Measurements from ENCODE around the gene ZFYVE27.
"Not testable (repeated sequence)": the region's sequence is repeated elsewhere in the genome, so short reads cannot be mapped to it uniquely, and the experiment has no call there.

Gene ZFYVE27

DNA sequence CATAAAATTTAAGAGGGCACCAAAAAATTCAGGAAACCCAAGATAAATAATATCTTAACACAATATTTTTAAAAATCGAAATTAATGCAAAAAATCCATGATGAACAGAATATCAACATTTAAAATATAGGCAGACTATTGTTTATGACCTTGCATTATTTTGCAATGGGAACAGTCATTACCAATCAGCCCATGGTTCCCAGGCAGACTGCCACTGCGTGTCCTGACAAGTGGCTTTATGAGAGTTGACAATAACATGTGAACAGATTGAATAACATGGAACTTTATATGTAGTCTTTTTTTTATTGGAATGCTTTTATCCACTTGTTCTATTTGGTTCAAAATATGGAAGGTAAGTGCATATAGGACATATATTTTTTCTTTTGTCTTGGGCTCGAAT is 46.8 kb upstream of the ZFYVE27 start:
- Histone ChIP-seq H3K9me3 (ENCODE audit: control insufficient read depth, insufficient read depth, low read depth, low read length) (no peaks in the 10 kb centered on the region), H3K4me3 (ENCODE audit: low read depth, low read length) (no peak overlapping the region), H3K27ac (ENCODE audit: extremely low read depth, low read depth, low read length) (no peak overlapping the region), H3K36me3 (ENCODE audit: control insufficient read depth in 2 of 2, insufficient read depth in 1 of 2, low read length in 2 of 2) (no peaks in the 10 kb centered on the region), H3K4me1 (ENCODE audit: control insufficient read depth, insufficient read depth, low read length) (0 out of 2 replicates have a peak, but pooled peaks cover 6% of the 10 kb centered on the region)
- POLR2A ChIA-PET: interaction anchor here (1.1 kb wide), 1 partner anchor 11 kb away, joined by 3 read pairs; no protein-coding TSS in a partner anchor
- TF ChIP-seq ZBTB8A (tag by site-specific recombination; IDR thresholded peaks at IDR 0.05) (0 out of 2 replicates have a peak, but pooled peaks have one; percentile 19), TSHZ1 (tag by site-specific recombination; IDR thresholded peaks at IDR 0.05; ENCODE audit: borderline replicate concordance) (no peak)
- CTCF ChIA-PET: interaction anchor here (0.7 to 5.6 kb wide), 6 partner anchors 11 to 42 kb away, joined by 3 to 30 read pairs (median 16); no protein-coding TSS in a partner anchor

GRCh38 chr10:97698072-97698655 is 38.8 kb upstream of the ZFYVE27 start:
- POLR2A ChIA-PET: interaction anchor here (0.7 to 1.4 kb wide), 2 partner anchors 15 to 38 kb away, joined by 3 to 6 read pairs; partner anchors contain the start of genes MARVELD1 and ZFYVE27
- not testable (repeated sequence) for H3K36me3 ChIP-seq (ENCODE audit: control insufficient read depth in 2 of 2, insufficient read depth in 1 of 2, low read length in 2 of 2); H3K27ac ChIP-seq (ENCODE audit: extremely low read depth, low read depth, low read length); H3K4me3 ChIP-seq (ENCODE audit: low read depth, low read length); H3K4me1 ChIP-seq (ENCODE audit: control insufficient read depth, insufficient read depth, low read length); H3K9me3 ChIP-seq (ENCODE audit: control insufficient read depth, insufficient read depth, low read depth, low read length)
- CTCF ChIA-PET: interaction anchor here (0.9 to 2.3 kb wide), 5 partner anchors 11 to 343 kb away, joined by 4 to 21 read pairs (median 8); no protein-coding TSS in a partner anchor
- TF ChIP-seq ZNF600 (tag by site-specific recombination; IDR thresholded peaks at IDR 0.05): 0 out of 2 replicates have a peak, but pooled peaks have one; percentile 42
- TF ChIP-seq ATF2 (tag by site-specific recombination; IDR thresholded peaks at IDR 0.05; ENCODE audit: low read depth): peak; percentile 35; the same call in 1 of the 2 replicates
- TF ChIP-seq SCRT1 (tag by site-specific recombination; IDR thresholded peaks at IDR 0.05; ENCODE audit: borderline replicate concordance): peak; percentile 58; the same call in 1 of the 2 replicates
- TF ChIP-seq, protein P1, sequence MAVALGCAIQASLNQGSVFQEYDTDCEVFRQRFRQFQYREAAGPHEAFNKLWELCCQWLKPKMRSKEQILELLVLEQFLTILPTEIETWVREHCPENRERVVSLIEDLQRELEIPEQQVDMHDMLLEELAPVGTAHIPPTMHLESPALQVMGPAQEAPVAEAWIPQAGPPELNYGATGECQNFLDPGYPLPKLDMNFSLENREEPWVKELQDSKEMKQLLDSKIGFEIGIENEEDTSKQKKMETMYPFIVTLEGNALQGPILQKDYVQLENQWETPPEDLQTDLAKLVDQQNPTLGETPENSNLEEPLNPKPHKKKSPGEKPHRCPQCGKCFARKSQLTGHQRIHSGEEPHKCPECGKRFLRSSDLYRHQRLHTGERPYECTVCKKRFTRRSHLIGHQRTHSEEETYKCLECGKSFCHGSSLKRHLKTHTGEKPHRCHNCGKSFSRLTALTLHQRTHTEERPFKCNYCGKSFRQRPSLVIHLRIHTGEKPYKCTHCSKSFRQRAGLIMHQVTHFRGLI (tag by site-specific recombination; IDR thresholded peaks at IDR 0.05): peak; percentile 63; the same call in 1 of the 2 replicates
- TF ChIP-seq SCRT2 (tag by site-specific recombination; IDR thresholded peaks at IDR 0.05): peak; percentile 66

DNA sequence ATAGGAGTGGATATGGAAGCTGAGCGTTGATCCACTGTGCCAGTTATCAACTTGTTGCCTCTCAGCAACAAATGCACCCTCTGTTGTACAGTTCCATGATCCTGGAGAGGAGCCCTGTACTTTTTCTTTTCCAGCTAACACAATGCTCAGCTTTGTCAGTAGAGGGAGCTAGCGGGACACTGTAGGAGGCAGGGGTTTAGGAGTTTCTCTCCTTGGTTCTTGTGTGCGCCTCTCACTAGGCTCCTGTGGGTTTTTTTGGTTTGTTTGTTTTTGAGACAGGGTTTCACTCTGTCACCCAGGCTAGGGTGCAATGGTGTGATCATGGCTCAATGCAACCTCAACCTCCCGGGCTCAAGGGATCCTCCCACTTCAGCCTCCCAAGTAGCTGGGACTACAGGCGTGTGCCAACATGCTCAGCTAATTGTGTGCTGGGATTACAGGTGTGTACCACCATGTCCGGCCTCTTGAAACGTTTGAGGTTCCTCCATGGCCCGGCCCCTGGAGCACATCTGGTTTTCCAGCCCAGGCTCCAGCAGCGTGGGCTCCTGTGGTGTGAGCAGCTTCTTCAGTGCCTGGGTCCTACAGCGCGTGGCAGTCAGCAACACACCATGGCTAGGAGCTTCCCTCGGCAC is 35.4 kb upstream of the ZFYVE27 start:
- Histone ChIP-seq H3K36me3 (ENCODE audit: control insufficient read depth in 2 of 2, insufficient read depth in 1 of 2, low read length in 2 of 2) (no peaks in the 10 kb centered on the region), H3K4me3 (ENCODE audit: low read depth, low read length) (no peak overlapping the region), H3K9me3 (ENCODE audit: control insufficient read depth, insufficient read depth, low read depth, low read length) (no peaks in the 10 kb centered on the region), H3K4me1 (ENCODE audit: control insufficient read depth, insufficient read depth, low read length) (no peaks in the 10 kb centered on the region), H3K27ac (ENCODE audit: extremely low read depth, low read depth, low read length) (no peak overlapping the region)
- CTCF ChIA-PET: interaction anchor here (0.5 to 20.4 kb wide), 30 partner anchors 10 to 578 kb away, joined by 3 to 487 read pairs (median 4); partner anchors contain the start of genes AVPI1 and ZFYVE27
- POLR2A ChIA-PET: interaction anchor here (1.2 to 2.6 kb wide), 3 partner anchors 12 to 35 kb away, joined by 3 to 23 read pairs (median 6); partner anchors contain the start of genes AVPI1 and ZFYVE27
- no peak for TF ChIP-seq ZNF707 (tag by site-specific recombination; IDR thresholded peaks at IDR 0.05)
- peak; percentile 88 for TF ChIP-seq GLIS1 (tag by site-specific recombination; IDR thresholded peaks at IDR 0.05)
- TF ChIP-seq, protein P2, sequence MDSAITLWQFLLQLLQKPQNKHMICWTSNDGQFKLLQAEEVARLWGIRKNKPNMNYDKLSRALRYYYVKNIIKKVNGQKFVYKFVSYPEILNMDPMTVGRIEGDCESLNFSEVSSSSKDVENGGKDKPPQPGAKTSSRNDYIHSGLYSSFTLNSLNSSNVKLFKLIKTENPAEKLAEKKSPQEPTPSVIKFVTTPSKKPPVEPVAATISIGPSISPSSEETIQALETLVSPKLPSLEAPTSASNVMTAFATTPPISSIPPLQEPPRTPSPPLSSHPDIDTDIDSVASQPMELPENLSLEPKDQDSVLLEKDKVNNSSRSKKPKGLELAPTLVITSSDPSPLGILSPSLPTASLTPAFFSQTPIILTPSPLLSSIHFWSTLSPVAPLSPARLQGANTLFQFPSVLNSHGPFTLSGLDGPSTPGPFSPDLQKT (IDR thresholded peaks at IDR 0.05; ENCODE audit: borderline replicate concordance, low read depth, low read length): no peak
- TF ChIP-seq ZNF561 (tag by site-specific recombination; IDR thresholded peaks at IDR 0.05; ENCODE audit: borderline replicate concordance): 0 out of 2 replicates have a peak, but pooled peaks have one; percentile 55
- no peak for TF ChIP-seq ZNF24 (tag by site-specific recombination; IDR thresholded peaks at IDR 0.05)
- TF ChIP-seq ZNF626 (tag by site-specific recombination; IDR thresholded peaks at IDR 0.05): no peak
- no peak for TF ChIP-seq ZNF292 (tag by site-specific recombination; IDR thresholded peaks at IDR 0.05; ENCODE audit: borderline replicate concordance, low read depth)
- TF ChIP-seq KLF16 (tag by site-specific recombination; IDR thresholded peaks at IDR 0.05): no peak
- peak; percentile 99 for TF ChIP-seq SCRT2 (tag by site-specific recombination; IDR thresholded peaks at IDR 0.05)
- TF ChIP-seq ZNF18 (tag by site-specific recombination; IDR thresholded peaks at IDR 0.05): peak; percentile 74

Data from HEK293 (cell line).